ENCODE measurements around the gene ZMIZ1. TPM values are rescaled to one million over a fixed set of nuclear protein-coding genes. Genes with fewer than 3 reads are reported as not detected.

ZMIZ1 gene
- total RNA-seq, 1 experiment from 2014 or later, result 11.5 TPM

GRCh38 chr10:79310200-79310865 is 241.6 kb downstream of the ZMIZ1 start:
- Histone ChIP-seq H3K27ac (no peak overlapping the region), H3K9me3 (replicated peaks) (no peaks in the 10 kb centered on the region), H3K4me3 (no peak overlapping the region), H3K4me1 (peaks cover 28% of the 10 kb centered on the region), H3K36me3 (peaks cover 23% of the 10 kb centered on the region), H3K27me3 (no peaks in the 10 kb centered on the region)
- DNase-seq, result no peak

DNA sequence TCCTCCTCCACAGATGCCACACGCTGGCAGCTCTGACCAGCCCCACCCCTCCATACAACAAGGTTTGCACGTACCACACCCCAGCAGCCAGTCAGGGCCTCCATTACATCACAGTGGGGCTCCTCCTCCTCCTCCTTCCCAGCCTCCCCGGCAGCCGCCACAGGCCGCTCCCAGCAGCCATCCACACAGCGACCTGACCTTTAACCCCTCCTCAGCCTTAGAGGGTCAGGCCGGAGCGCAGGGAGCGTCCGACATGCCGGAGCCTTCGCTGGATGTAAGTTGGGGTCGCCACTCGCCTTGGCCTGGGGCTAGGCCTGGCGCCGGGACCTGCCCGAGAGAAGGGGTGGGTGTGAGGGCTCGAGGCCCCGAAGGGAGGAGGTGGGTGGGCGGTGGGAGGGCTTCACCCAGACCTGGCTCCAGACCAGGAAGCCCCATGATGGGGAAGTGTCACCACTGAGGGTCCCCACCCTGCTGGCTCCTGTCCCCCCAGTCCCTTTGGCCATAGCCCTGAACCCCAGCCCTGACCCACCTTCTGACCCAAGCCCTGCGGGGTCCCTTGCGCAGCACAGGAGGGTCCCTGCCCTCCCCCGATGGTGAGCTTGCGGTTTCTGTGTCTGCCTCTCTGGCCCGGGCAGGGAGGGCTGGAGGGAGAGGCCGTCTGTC is 242.3 kb downstream of the ZMIZ1 start:
- no peak overlapping the region for H3K27ac ChIP-seq
- H3K4me3 ChIP-seq, result no peak overlapping the region
- DNase-seq, result no peak
- H3K9me3 ChIP-seq (replicated peaks), result no peaks in the 10 kb centered on the region
- H3K27me3 ChIP-seq, result no peaks in the 10 kb centered on the region
- peaks cover 21% of the 10 kb centered on the region for H3K36me3 ChIP-seq
- peaks cover 34% of the 10 kb centered on the region for H3K4me1 ChIP-seq

- DNase-seq, result no peak
- Histone ChIP-seq H3K36me3 (peaks cover 17% of the 10 kb centered on the region), H3K4me3 (no peak overlapping the region), H3K27me3 (no peaks in the 10 kb centered on the region), H3K9me3 (replicated peaks) (no peaks in the 10 kb centered on the region), H3K4me1 (peaks cover 42% of the 10 kb centered on the region), H3K27ac (no peak overlapping the region)
Measured at GRCh38 chr10:79311581-79312407, 243.0 kb downstream of the ZMIZ1 start.

DNA sequence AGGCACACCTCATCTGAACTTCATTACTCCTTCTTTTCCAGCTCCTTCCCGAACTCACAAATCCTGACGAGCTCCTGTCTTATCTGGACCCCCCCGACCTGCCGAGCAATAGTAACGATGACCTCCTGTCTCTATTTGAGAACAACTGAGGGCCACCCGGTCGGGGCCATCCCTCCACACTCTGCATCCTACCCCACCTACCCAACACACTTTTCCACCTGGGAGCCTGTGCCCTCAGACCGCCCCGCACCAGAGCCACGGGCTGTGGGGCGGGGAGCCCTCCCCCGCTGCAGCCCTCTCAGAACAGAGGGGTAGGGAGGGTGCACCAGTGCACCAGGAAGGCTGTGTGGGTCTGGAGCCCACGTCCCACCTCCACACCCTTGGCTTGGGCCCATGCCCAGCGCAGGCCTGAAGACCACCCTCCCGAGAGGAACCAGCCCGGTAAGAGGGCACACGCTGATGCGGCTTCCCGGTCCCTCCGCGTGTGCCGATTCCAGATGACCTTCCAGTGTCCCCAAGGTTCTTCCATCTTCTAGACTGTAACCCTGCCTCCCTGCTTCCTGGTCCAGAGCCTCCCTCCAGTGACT is 243.9 kb downstream of the ZMIZ1 start:
- Histone ChIP-seq H3K9me3 (replicated peaks) (no peaks in the 10 kb centered on the region), H3K4me3 (no peak overlapping the region), H3K36me3 (peaks cover 16% of the 10 kb centered on the region), H3K27me3 (no peaks in the 10 kb centered on the region), H3K27ac (peak overlapping the region; percentile 69; the same call in 1 of the 2 replicates), H3K4me1 (peaks cover 51% of the 10 kb centered on the region)
- no peak for DNase-seq

DNA sequence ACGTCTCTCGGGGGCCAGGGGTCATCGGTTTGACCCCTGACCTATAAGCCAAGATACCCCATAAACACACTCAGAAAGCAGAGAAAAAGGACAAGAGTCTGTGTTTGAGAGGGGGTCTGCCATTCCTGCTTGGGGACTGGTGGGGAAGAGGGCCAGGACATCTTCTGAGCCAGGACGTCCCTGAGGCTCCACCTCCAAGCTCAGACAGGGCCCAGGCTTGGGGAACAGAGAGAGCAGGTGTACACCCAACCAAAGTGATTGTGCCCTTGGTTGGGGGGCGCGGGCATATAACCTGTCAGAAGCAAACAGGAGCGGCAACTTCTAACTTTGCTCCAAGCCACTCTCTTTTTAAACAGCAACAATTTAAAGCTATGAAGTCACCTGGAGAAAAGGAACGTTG is 244.6 kb downstream of the ZMIZ1 start:
- Histone ChIP-seq H3K9me3 (replicated peaks) (no peaks in the 10 kb centered on the region), H3K36me3 (peaks cover 13% of the 10 kb centered on the region), H3K4me1 (peaks cover 57% of the 10 kb centered on the region), H3K27me3 (no peaks in the 10 kb centered on the region), H3K27ac (peak overlapping the region; percentile 69), H3K4me3 (no peak overlapping the region)
- no peak for DNase-seq

- H3K4me1 ChIP-seq, result peaks cover 63% of the 10 kb centered on the region
- peak; percentile 95 to 96 for DNase-seq
- H3K4me3 ChIP-seq, result peak overlapping the region; percentile 2; the same call in 1 of the 2 replicates
- H3K27ac ChIP-seq, result peak overlapping the region; percentile 69
- H3K9me3 ChIP-seq (replicated peaks), result no peaks in the 10 kb centered on the region
- H3K27me3 ChIP-seq, result no peaks in the 10 kb centered on the region
- peaks cover 11% of the 10 kb centered on the region for H3K36me3 ChIP-seq
Measured at GRCh38 chr10:79313911-79314439, 245.2 kb downstream of the ZMIZ1 start.

DNA sequence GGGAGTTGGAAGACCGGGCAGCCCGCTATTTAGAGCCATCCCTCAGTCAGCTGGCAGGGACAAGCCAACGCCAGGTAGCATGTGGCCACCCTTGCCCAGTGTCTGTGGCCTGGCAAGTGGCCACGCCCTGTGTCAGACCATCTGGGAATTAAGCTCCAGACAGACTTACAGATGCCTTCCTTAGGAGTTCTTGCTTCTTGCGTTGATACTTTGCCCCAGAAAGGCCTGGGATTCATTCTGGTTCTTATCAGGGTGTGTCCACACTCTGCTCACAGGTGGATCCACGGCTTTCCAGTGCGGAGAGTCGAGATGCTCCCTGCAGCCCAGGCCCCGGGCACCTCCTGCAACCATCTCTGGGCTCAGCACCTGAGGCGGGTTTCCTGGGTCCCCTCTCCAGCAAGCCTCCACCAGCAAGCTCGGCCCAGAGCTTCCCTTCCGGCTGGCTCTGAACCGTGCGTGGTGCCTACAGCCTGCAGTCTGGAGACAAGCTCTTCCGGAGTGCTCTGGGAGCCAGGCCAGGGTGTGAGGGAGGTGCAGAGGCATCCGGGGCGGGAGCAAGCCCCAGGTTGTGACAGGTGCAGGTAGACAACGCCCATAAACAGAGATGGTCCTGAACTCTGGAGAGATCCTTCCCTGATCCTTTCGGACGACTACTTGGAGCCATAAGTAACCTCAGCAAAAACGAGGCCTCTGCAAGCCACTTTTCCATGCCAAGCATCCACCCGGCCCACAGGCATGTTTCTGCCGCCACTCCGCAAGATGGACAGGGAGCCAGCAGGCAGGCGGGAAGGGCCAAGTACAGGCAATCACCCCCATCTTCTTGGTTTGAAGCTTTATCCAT is 246.2 kb downstream of the ZMIZ1 start:
- Histone ChIP-seq H3K27me3 (no peaks in the 10 kb centered on the region), H3K9me3 (replicated peaks) (no peaks in the 10 kb centered on the region), H3K4me3 (no peak overlapping the region), H3K27ac (peak overlapping the region; percentile 69), H3K36me3 (peaks cover 9% of the 10 kb centered on the region), H3K4me1 (peaks cover 63% of the 10 kb centered on the region)
- peak in 1 of 2 experiments; percentile 23 for DNase-seq

- peaks cover 63% of the 10 kb centered on the region for H3K4me1 ChIP-seq
- peaks cover 9% of the 10 kb centered on the region for H3K36me3 ChIP-seq
- no peaks in the 10 kb centered on the region for H3K27me3 ChIP-seq
- no peaks in the 10 kb centered on the region for H3K9me3 ChIP-seq (replicated peaks)
- H3K4me3 ChIP-seq, result no peak overlapping the region
- no peak overlapping the region for H3K27ac ChIP-seq
- no peak for DNase-seq
Measured at GRCh38 chr10:79315602-79315920, 246.8 kb downstream of the ZMIZ1 start.

DNA sequence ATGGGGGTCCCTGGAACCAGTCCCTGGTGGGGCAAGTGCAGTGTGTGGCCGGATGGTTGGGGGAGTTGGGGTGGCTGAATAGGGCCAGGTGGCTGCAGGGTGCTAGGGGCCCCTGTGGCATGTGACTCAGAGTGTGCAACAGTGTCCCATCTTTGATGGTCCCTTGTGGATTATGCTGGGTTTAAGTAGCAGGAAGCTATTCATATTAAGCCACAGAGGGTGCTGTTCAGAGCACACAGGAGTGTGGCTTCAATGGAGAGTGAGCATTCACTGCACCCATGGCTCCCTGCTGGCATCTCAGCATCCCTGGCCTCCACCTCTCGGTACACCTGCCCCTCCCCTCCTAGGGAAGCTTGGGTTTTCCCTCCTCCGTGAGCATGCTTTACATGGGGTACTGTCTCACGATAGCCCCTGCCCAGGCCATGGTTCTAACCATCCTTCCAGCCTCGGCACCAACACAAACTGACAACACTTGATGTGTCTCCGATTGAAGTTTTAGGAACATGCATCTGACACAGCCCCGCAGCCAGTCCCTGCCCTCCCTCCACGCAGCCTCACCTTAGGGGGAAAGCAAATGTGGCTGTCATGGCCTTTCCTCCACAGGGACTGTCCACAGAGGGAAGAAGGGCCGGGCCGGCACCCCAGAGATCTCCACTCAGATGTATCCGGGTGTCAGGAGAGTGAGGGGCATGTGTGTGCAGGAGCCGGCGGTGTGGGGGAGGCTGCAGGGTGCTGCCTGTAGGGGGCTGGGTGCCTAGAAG is 248.1 kb downstream of the ZMIZ1 start:
- peak in 1 of 2 experiments; percentile 38 for DNase-seq
- peak overlapping the region; percentile 77 for H3K27ac ChIP-seq
- H3K36me3 ChIP-seq, result peaks cover 9% of the 10 kb centered on the region; the same call in 1 of the 2 replicates
- H3K27me3 ChIP-seq, result no peaks in the 10 kb centered on the region
- H3K4me3 ChIP-seq, result no peak overlapping the region
- H3K4me1 ChIP-seq, result peaks cover 63% of the 10 kb centered on the region
- no peaks in the 10 kb centered on the region for H3K9me3 ChIP-seq (replicated peaks)

DNA sequence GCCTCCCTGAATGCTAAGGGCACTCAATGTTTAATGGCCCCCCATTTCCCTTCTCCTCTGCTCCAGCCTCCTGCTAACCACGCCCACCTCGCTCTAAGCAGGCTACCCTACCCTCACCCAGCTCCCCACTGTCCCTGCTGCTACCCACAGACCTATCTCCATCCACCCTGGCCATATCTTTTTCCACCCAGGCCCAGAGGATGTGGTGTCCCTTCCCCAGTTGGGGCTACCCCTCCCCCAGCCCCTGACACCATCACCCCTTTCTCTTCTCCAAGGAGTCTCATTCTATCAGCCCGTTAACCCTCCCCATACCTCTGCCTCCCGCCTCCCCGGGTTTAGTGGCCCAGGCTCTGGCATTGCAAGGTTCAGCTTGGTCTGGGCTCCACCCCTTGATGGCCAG is 249.6 kb downstream of the ZMIZ1 start:
- Histone ChIP-seq H3K4me1 (peaks cover 68% of the 10 kb centered on the region), H3K36me3 (peaks cover 2% of the 10 kb centered on the region; the same call in 1 of the 2 replicates), H3K27ac (peak overlapping the region; percentile 77), H3K4me3 (no peak overlapping the region), H3K27me3 (no peaks in the 10 kb centered on the region), H3K9me3 (replicated peaks) (no peaks in the 10 kb centered on the region)
- DNase-seq, result no peak

GRCh38 chr10:79319115-79319771 is 250.5 kb downstream of the ZMIZ1 start:
- Histone ChIP-seq H3K4me1 (peaks cover 68% of the 10 kb centered on the region), H3K27ac (no peak overlapping the region), H3K36me3 (peaks cover 2% of the 10 kb centered on the region; the same call in 1 of the 2 replicates), H3K27me3 (no peaks in the 10 kb centered on the region), H3K4me3 (no peak overlapping the region), H3K9me3 (replicated peaks) (no peaks in the 10 kb centered on the region)
- no peak for DNase-seq

- Histone ChIP-seq H3K4me1 (peaks cover 62% of the 10 kb centered on the region), H3K4me3 (no peak overlapping the region), H3K36me3 (peaks cover 2% of the 10 kb centered on the region; the same call in 1 of the 2 replicates), H3K27ac (no peak overlapping the region), H3K9me3 (replicated peaks) (no peaks in the 10 kb centered on the region), H3K27me3 (no peaks in the 10 kb centered on the region)
- DNase-seq, result no peak
Measured at GRCh38 chr10:79320316-79320715, 251.6 kb downstream of the ZMIZ1 start.
